HEK293 (cell line): ENCODE results near the gene SP2.

ENCODE experiments used
- GFI1B ChIP-seq: fragments of 450-650 bp; formaldehyde crosslinking; IDR thresholded peaks from 2 replicates; pipeline ENCODE4 v1.5.1; 2016; ENCODE audit warnings: missing biosample characterization, missing genetic modification characterization
- GLIS1 ChIP-seq: fragments of 450-650 bp; formaldehyde crosslinking; IDR thresholded peaks from 2 replicates; pipeline ENCODE4 v1.5.1; 2016; ENCODE audit warnings: missing biosample characterization, missing genetic modification characterization
- GLIS2 ChIP-seq: fragments of 450-650 bp; formaldehyde crosslinking; IDR thresholded peaks from 2 replicates; pipeline ENCODE4 v1.5.1; 2016; ENCODE audit warnings: missing biosample characterization, missing genetic modification characterization
- KLF1 ChIP-seq: fragments of 450-650 bp; formaldehyde crosslinking; IDR thresholded peaks from 2 replicates; pipeline ENCODE4 v1.5.1; 2016; ENCODE audit warnings: missing biosample characterization, missing genetic modification characterization
- SCRT2 ChIP-seq: fragments of 450-650 bp; formaldehyde crosslinking; IDR thresholded peaks from 2 replicates; pipeline ENCODE4 v1.5.1; 2016; ENCODE audit warnings: missing biosample characterization, missing genetic modification characterization
- SP2 ChIP-seq: fragments of 450-650 bp; formaldehyde crosslinking; IDR thresholded peaks from 2 replicates; pipeline ENCODE4 v1.5.1; 2016; ENCODE audit warnings: missing biosample characterization, missing genetic modification characterization
- SP3 ChIP-seq: fragments of 450-650 bp; formaldehyde crosslinking; IDR thresholded peaks from 2 replicates; pipeline ENCODE4 v1.5.1; 2016; ENCODE audit warnings: missing biosample characterization, missing genetic modification characterization
- YY2 ChIP-seq: fragments of 450-650 bp; formaldehyde crosslinking; IDR thresholded peaks from 2 replicates; pipeline ENCODE4 v1.5.1; 2016; ENCODE audit warnings: missing biosample characterization, missing genetic modification characterization
- ZBTB17 ChIP-seq: fragments of 450-650 bp; formaldehyde crosslinking; IDR thresholded peaks from 2 replicates; pipeline ENCODE4 v1.5.1; 2016; ENCODE audit warnings: missing biosample characterization, missing genetic modification characterization
- ZBTB7A ChIP-seq: fragments of 450-650 bp; formaldehyde crosslinking; IDR thresholded peaks from 2 replicates; pipeline ENCODE4 v1.5.1; 2016; ENCODE audit warnings: low read depth, missing biosample characterization, missing genetic modification characterization
- ZBTB8A ChIP-seq: fragments of 450-650 bp; formaldehyde crosslinking; IDR thresholded peaks from 2 replicates; pipeline ENCODE4 v1.5.1; 2016; ENCODE audit warnings: missing biosample characterization, missing genetic modification characterization
- ZEB2 ChIP-seq: fragments of 450-650 bp; formaldehyde crosslinking; IDR thresholded peaks from 2 replicates; pipeline ENCODE4 v1.5.1; 2016; ENCODE audit warnings: missing biosample characterization, missing genetic modification characterization
- ZFP69B ChIP-seq: fragments of 450-650 bp; formaldehyde crosslinking; IDR thresholded peaks from 2 replicates; pipeline ENCODE4 v1.5.1; 2016; ENCODE audit warnings: missing biosample characterization, missing genetic modification characterization
- ZNF133 ChIP-seq: fragments of 450-650 bp; formaldehyde crosslinking; IDR thresholded peaks from 2 replicates; pipeline ENCODE4 v1.5.1; 2016; ENCODE audit warnings: missing biosample characterization, missing genetic modification characterization
- ZNF19 ChIP-seq: fragments of 450-650 bp; formaldehyde crosslinking; IDR thresholded peaks from 2 replicates; pipeline ENCODE4; 2016; ENCODE audit warnings: missing biosample characterization, missing genetic modification characterization, low read depth
- ZNF211 ChIP-seq: fragments of 450-650 bp; formaldehyde crosslinking; IDR thresholded peaks from 2 replicates; pipeline ENCODE4 v1.5.1; 2016; ENCODE audit warnings: low read depth, missing biosample characterization, missing genetic modification characterization
- ZNF239 ChIP-seq: fragments of 450-650 bp; formaldehyde crosslinking; IDR thresholded peaks from 2 replicates; pipeline ENCODE4 v1.5.1; 2016; ENCODE audit warnings: missing biosample characterization, missing genetic modification characterization
- ZNF248 ChIP-seq: fragments of 450-650 bp; formaldehyde crosslinking; IDR thresholded peaks from 2 replicates; pipeline ENCODE4 v1.5.1; 2017; ENCODE audit warnings: missing biosample characterization, missing genetic modification characterization
- ZNF404 ChIP-seq: fragments of 450-650 bp; formaldehyde crosslinking; IDR thresholded peaks from 2 replicates; pipeline ENCODE4 v1.5.1; 2017; ENCODE audit warnings: missing biosample characterization, missing genetic modification characterization
- ZNF433 ChIP-seq: fragments of 450-650 bp; formaldehyde crosslinking; IDR thresholded peaks from 2 replicates; pipeline ENCODE4 v1.5.1; 2016; ENCODE audit warnings: missing biosample characterization, missing genetic modification characterization, low read depth
- ZNF548 ChIP-seq: fragments of 450-650 bp; formaldehyde crosslinking; IDR thresholded peaks from 2 replicates; pipeline ENCODE4 v1.5.1; 2016; ENCODE audit warnings: missing biosample characterization, missing genetic modification characterization
- ZNF560 ChIP-seq: fragments of 450-650 bp; formaldehyde crosslinking; IDR thresholded peaks from 2 replicates; pipeline ENCODE4 v1.5.1; 2017; ENCODE audit warnings: missing biosample characterization, missing genetic modification characterization, borderline replicate concordance
- ZNF624 ChIP-seq: fragments of 450-650 bp; formaldehyde crosslinking; IDR thresholded peaks from 2 replicates; pipeline ENCODE4 v1.5.1; 2017; ENCODE audit warnings: missing biosample characterization, missing genetic modification characterization
- ZNF664 ChIP-seq: fragments of 450-650 bp; formaldehyde crosslinking; IDR thresholded peaks from 2 replicates; pipeline ENCODE4 v1.5.1; 2016; ENCODE audit warnings: missing biosample characterization, missing genetic modification characterization
- ZNF701 ChIP-seq: fragments of 450-650 bp; formaldehyde crosslinking; IDR thresholded peaks from 2 replicates; pipeline ENCODE4 v1.5.1; 2016; ENCODE audit warnings: missing biosample characterization, missing genetic modification characterization
- ZNF747 ChIP-seq: fragments of 450-650 bp; formaldehyde crosslinking; IDR thresholded peaks from 2 replicates; pipeline ENCODE4 v1.5.1; 2016; ENCODE audit warnings: missing biosample characterization, missing genetic modification characterization
- ZNF776 ChIP-seq: fragments of 450-650 bp; formaldehyde crosslinking; IDR thresholded peaks from 2 replicates; pipeline ENCODE4 v1.5.0; 2017; ENCODE audit warnings: missing biosample characterization, missing genetic modification characterization, borderline replicate concordance
- ZNF791 ChIP-seq: fragments of 450-650 bp; formaldehyde crosslinking; IDR thresholded peaks from 2 replicates; pipeline ENCODE4 v1.5.1; 2016; ENCODE audit warnings: missing biosample characterization, missing genetic modification characterization
- ZNF830 ChIP-seq: fragments of 450-650 bp; IDR thresholded peaks from 2 replicates; pipeline ENCODE4 v1.5.0; 2018; ENCODE audit warnings: missing biosample characterization, missing genetic modification characterization, low read depth, mild to moderate bottlenecking, moderate library complexity
- ZXDB ChIP-seq: fragments of 450-650 bp; formaldehyde crosslinking; IDR thresholded peaks from 2 replicates; pipeline ENCODE4 v1.5.1; 2016; ENCODE audit warnings: missing biosample characterization, missing genetic modification characterization
- TF ChIP-seq, protein P1 (sequence below): fragments of 450-650 bp; formaldehyde crosslinking; IDR thresholded peaks from 2 replicates; pipeline ENCODE4 v1.5.1; 2017; ENCODE audit warnings: missing biosample characterization, missing genetic modification characterization
- TF ChIP-seq, protein P2 (sequence below): fragments of 450-650 bp; formaldehyde crosslinking; IDR thresholded peaks from 2 replicates; pipeline ENCODE4 v1.5.1; 2016; ENCODE audit warnings: missing biosample characterization, missing genetic modification characterization
- TF ChIP-seq, protein P3 (sequence below): fragments of 450-650 bp; formaldehyde crosslinking; IDR thresholded peaks from 2 replicates; pipeline ENCODE4 v1.5.1; 2017; ENCODE audit warnings: missing biosample characterization, mild to moderate bottlenecking, missing genetic modification characterization, moderate library complexity
- TF ChIP-seq, protein P4 (sequence below): fragments of 450-650 bp; formaldehyde crosslinking; IDR thresholded peaks from 2 replicates; pipeline ENCODE4 v1.5.1; 2016; ENCODE audit warnings: missing biosample characterization, missing genetic modification characterization
- TF ChIP-seq, protein P5 (sequence below): fragments of 450-650 bp; IDR thresholded peaks from 2 replicates; pipeline ENCODE4 v1.5.1; 2018; ENCODE audit warnings: missing biosample characterization, mild to moderate bottlenecking, missing genetic modification characterization

Gene SP2

DNA sequence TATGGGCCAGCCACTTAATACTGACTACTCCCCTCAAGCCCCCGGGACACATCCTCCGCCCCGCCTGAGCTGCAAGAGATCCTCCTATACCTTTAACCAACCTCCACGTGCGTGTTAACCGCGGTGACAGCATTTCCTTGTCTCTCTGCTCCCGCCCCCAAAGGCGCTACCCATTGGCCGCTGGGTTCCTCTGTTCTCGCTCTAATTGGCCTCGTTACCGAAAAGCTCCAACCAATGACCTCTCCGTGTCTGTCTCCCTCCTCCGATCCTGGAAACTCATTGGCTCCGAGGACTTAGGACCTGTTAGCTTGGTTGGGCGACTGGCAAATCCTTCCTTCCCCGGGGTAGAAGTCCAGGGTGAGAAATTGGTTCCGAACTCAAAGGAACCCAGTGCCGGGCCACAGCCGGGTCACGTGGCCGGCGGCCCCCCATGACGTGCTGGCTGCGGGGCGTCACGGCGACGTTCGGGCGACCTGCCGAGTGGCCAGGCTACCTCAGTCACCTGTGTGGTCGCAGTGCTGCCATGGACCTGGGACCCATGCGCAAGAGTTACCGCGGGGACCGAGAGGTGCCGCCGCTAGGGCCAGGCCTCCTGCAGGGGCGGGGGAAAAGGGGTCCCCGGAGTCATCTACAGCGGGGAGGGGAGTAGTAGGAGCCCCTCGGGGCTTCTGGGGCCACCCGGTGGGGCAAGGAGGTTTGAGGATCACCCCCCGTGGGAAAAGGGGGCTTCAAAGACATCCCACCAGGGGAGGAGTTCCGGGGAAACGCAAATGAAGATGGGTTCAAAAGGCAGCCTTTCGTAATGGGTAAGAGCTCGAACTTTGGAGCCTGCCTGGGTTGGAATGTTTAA, 45.4 kb downstream of the SP2 start, which contains the start of gene PNPO (continued):
- TF ChIP-seq GFI1B (no peak), ZNF664 (tag by site-specific recombination) (no peak), ZNF830 (tag by site-specific recombination) (no peak), ZNF433 (no peak), ZNF776 (tag by site-specific recombination) (no peak), ZNF701 (tag by site-specific recombination) (no peak), KLF1 (tag by site-specific recombination) (peak; percentile 51), ZXDB (tag by site-specific recombination) (peak; percentile 57), YY2 (tag by site-specific recombination) (no peak), ZNF19 (tag by site-specific recombination) (no peak), GLIS2 (tag by site-specific recombination) (peak; percentile 91), ZNF624 (tag by site-specific recombination) (no peak), SP2 (tag by site-specific recombination) (peak; percentile 98), ZNF548 (tag by site-specific recombination) (no peak), SCRT2 (tag by site-specific recombination) (peak; percentile 99), ZNF239 (tag by site-specific recombination) (no peak), ZBTB8A (tag by site-specific recombination) (peak; percentile 68; the same call in 1 of the 2 replicates), ZNF248 (tag by site-specific recombination) (no peak), ZNF747 (tag by site-specific recombination) (no peak), GLIS1 (peak; percentile 86), ZFP69B (tag by site-specific recombination) (peak; percentile 30), SP3 (tag by site-specific recombination) (peak; percentile 86), ZEB2 (peak; percentile 83), ZNF133 (tag by site-specific recombination) (no peak), ZBTB17 (tag by site-specific recombination) (no peak), ZNF211 (tag by site-specific recombination) (no peak), ZNF404 (tag by site-specific recombination) (no peak), ZNF791 (tag by site-specific recombination) (no peak), ZNF560 (tag by site-specific recombination) (no peak), ZBTB7A (peak; percentile 75)
- TF ChIP-seq, protein P1, sequence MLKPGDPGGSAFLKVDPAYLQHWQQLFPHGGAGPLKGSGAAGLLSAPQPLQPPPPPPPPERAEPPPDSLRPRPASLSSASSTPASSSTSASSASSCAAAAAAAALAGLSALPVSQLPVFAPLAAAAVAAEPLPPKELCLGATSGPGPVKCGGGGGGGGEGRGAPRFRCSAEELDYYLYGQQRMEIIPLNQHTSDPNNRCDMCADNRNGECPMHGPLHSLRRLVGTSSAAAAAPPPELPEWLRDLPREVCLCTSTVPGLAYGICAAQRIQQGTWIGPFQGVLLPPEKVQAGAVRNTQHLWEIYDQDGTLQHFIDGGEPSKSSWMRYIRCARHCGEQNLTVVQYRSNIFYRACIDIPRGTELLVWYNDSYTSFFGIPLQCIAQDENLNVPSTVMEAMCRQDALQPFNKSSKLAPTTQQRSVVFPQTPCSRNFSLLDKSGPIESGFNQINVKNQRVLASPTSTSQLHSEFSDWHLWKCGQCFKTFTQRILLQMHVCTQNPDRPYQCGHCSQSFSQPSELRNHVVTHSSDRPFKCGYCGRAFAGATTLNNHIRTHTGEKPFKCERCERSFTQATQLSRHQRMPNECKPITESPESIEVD (tag by site-specific recombination), result no peak
- TF ChIP-seq, protein P2, sequence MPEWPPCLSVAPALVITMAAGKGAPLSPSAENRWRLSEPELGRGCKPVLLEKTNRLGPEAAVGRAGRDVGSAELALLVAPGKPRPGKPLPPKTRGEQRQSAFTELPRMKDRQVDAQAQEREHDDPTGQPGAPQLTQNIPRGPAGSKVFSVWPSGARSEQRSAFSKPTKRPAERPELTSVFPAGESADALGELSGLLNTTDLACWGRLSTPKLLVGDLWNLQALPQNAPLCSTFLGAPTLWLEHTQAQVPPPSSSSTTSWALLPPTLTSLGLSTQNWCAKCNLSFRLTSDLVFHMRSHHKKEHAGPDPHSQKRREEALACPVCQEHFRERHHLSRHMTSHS, result no peak
- TF ChIP-seq, protein P3, sequence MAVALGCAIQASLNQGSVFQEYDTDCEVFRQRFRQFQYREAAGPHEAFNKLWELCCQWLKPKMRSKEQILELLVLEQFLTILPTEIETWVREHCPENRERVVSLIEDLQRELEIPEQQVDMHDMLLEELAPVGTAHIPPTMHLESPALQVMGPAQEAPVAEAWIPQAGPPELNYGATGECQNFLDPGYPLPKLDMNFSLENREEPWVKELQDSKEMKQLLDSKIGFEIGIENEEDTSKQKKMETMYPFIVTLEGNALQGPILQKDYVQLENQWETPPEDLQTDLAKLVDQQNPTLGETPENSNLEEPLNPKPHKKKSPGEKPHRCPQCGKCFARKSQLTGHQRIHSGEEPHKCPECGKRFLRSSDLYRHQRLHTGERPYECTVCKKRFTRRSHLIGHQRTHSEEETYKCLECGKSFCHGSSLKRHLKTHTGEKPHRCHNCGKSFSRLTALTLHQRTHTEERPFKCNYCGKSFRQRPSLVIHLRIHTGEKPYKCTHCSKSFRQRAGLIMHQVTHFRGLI (tag by site-specific recombination), result peak; percentile 68
- TF ChIP-seq, protein P4, sequence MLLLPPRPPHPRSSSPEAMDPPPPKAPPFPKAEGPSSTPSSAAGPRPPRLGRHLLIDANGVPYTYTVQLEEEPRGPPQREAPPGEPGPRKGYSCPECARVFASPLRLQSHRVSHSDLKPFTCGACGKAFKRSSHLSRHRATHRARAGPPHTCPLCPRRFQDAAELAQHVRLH (tag by site-specific recombination), result peak; percentile 85; the same call in 1 of the 2 replicates
- TF ChIP-seq, protein P5, sequence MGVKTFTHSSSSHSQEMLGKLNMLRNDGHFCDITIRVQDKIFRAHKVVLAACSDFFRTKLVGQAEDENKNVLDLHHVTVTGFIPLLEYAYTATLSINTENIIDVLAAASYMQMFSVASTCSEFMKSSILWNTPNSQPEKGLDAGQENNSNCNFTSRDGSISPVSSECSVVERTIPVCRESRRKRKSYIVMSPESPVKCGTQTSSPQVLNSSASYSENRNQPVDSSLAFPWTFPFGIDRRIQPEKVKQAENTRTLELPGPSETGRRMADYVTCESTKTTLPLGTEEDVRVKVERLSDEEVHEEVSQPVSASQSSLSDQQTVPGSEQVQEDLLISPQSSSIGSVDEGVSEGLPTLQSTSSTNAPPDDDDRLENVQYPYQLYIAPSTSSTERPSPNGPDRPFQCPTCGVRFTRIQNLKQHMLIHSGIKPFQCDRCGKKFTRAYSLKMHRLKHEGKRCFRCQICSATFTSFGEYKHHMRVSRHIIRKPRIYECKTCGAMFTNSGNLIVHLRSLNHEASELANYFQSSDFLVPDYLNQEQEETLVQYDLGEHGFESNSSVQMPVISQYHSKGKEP (tag by site-specific recombination), result no peak
